ENCODE results near the gene ENOPH1. TPM values are rescaled to one million over a fixed set of nuclear protein-coding genes. Genes with fewer than 3 reads are reported as not detected.

Gene ENOPH1
- total and polyA plus RNA-seq, 2 of the 13 experiments (the other 11 are each of a cell fraction or from before 2014, with no cell fraction given) = 15.5 to 64.3 TPM

DNA sequence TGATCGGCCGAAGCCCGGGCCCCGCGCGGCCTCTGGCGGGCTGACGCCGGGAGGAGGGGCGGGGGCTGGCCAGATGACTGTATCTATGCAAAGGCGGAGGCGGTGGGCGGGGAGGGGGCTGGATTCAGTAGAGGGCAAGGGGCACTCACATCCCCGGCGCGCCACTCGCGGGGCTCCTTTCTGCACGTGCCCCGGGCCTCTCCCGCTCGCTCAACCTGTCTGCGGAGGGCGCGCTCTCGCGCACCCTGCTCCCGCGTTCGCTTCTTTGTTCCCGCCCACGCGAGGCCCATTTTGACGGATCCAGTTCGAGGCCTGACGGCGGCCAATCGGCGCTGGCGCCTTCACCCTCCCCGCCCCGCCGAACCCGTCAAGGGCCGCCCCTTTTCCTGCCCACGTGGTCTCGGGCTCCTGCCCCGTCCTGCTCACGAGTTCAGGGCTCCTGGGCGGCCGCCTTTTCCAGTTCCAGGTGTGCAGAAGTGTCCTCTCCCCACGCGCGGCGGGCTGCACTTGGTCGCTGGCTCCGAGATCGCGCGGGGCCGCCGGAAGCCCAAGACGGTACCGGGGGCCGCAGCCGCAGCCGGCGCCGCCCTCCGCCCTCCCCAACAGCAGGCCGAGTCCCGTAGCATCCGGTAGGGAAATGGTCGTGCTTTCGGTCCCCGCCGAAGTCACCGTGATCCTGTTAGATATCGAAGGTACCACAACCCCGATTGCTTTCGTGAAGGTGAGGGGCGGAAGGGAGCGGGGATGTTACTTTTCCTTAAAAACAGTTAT lies at the start of gene ENOPH1, which contains the start of gene HNRNPDL (continued):
- no peak for TF ChIP-seq CBX1 (IDR thresholded peaks at IDR 0.05; ENCODE audit: low read depth)
- 0 out of 2 replicates have a peak, but pooled peaks have one; percentile 47 for TF ChIP-seq ZMYM2 (CRISPR knock-in tag; IDR thresholded peaks at IDR 0.05)
- TF ChIP-seq ZNF407 (CRISPR knock-in tag; IDR thresholded peaks at IDR 0.05; ENCODE audit: not compliant biosample characterization) = peak; percentile 61
- peak; percentile 38; the same call in 1 of the 2 replicates for TF ChIP-seq ZNF770 (CRISPR knock-in tag; IDR thresholded peaks at IDR 0.05)
- TF ChIP-seq MIER3 (CRISPR knock-in tag; IDR thresholded peaks at IDR 0.05; ENCODE audit: borderline replicate concordance) = peak; percentile 71; the same call in 1 of the 2 replicates
- 0 out of 2 replicates have a peak, but pooled peaks have one; percentile 17 for TF ChIP-seq ZBTB8A (CRISPR knock-in tag; IDR thresholded peaks at IDR 0.05; ENCODE audit: borderline replicate concordance, low read depth)
- TF ChIP-seq POLR2AphosphoS2 (IDR thresholded peaks at IDR 0.05; ENCODE audit: low read depth, low read length) = no peak
- TF ChIP-seq HDAC1 (CRISPR knock-in tag; IDR thresholded peaks at IDR 0.05) = peak; percentile 91
- TF ChIP-seq FOXA3 (CRISPR knock-in tag; IDR thresholded peaks at IDR 0.05) = peak; percentile 36; the same call in 1 of the 2 replicates
- no peak for TF ChIP-seq PLRG1 (conservative IDR thresholded peaks at IDR 0.05)
- TF ChIP-seq ZNF446 (CRISPR knock-in tag; IDR thresholded peaks at IDR 0.05) = no peak; the same call in 1 of the 2 replicates
- peak; percentile 83 for TF ChIP-seq ZBTB34 (CRISPR knock-in tag; IDR thresholded peaks at IDR 0.05)
- no peak for TF ChIP-seq CENPBD1 (CRISPR knock-in tag; IDR thresholded peaks at IDR 0.05; ENCODE audit: borderline replicate concordance, low read depth)
- TF ChIP-seq YY1 (IDR thresholded peaks at IDR 0.05; ENCODE audit: insufficient read depth, insufficient replicate concordance, low read depth, low read length) = peak; percentile 17
